Measurements from ENCODE around the gene SPCS2. TPM values are rescaled to one million over a fixed set of nuclear protein-coding genes. Genes with fewer than 3 reads are reported as not detected.

SPCS2 gene
- total RNA-seq, 1 donor from 2014 or later = 120 TPM

- no peaks in the 10 kb centered on the region for H3K9me3 ChIP-seq (ENCODE audit: insufficient read depth, low read depth, low read length)
- TF ChIP-seq CTCF (IDR thresholded peaks at IDR 0.05; ENCODE audit: insufficient read depth, low read depth, low read length) (no peak), EZH2 (IDR thresholded peaks at IDR 0.05; ENCODE audit: insufficient read depth, low read length) (no peak)
- H3K27me3 ChIP-seq (ENCODE audit: insufficient read depth, low read length) = no peaks in the 10 kb centered on the region
- H3K9ac ChIP-seq (ENCODE audit: low read length) = no peak overlapping the region
- H3K4me1 ChIP-seq (ENCODE audit: insufficient read depth, low read length) = no peaks in the 10 kb centered on the region
- H3K79me2 ChIP-seq (ENCODE audit: insufficient read depth, low read length) = no peaks in the 10 kb centered on the region
- no peak overlapping the region for H3K4me2 ChIP-seq (ENCODE audit: low read length)
- H4K20me1 ChIP-seq (ENCODE audit: insufficient read depth, low read length) = peaks cover 3% of the 10 kb centered on the region
- H3K4me1 Mint-ChIP-seq (ENCODE audit: low read depth, unreplicated experiment) = no peaks in the 10 kb centered on the region
- no peak overlapping the region for H2AFZ ChIP-seq (ENCODE audit: low read depth, low read length)
- H3K4me3 Mint-ChIP-seq (ENCODE audit: unreplicated experiment) = no peak overlapping the region
- H3K36me3 ChIP-seq (ENCODE audit: insufficient read depth, low read length) = peaks cover 11% of the 10 kb centered on the region
- H3K9me3 Mint-ChIP-seq (ENCODE audit: unreplicated experiment) = no peaks in the 10 kb centered on the region
- H3K27ac ChIP-seq (ENCODE audit: low read depth, low read length) = no peak overlapping the region
- H3K27ac Mint-ChIP-seq (ENCODE audit: unreplicated experiment) = no peak overlapping the region
- peaks cover 7% of the 10 kb centered on the region for H3K36me3 Mint-ChIP-seq (ENCODE audit: low read depth, unreplicated experiment)
- H3K27me3 Mint-ChIP-seq (ENCODE audit: low read depth, unreplicated experiment) = no peaks in the 10 kb centered on the region
- DNase-seq (ENCODE audit: low read depth) (no peak), FAIRE-seq (no peak)
- no peak overlapping the region for H3K4me3 ChIP-seq (ENCODE audit: insufficient read depth, low read depth, low read length)
Observed at GRCh38 chr11:74984070-74984469, 35.0 kb downstream of the SPCS2 start.

DNA sequence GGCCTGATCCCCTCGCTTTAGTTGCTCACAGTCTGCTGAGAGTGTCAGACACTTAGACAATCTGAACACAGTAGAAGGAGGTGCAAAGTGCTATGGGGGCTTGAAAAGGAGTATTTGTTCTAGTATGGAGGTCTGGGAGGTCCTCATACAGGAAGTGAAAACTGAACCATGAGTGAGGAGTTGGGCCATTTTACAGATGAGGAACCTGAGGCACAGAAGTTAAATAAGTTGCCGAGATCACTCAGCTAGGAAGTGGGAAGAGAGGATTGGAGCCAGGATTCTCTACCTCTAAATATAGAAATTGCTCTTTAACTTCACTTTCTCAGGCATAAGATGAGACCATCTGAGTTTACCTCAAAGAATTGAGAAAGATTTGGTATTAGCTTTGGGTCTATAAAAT lies 35.7 kb downstream of the SPCS2 start:
- no peak overlapping the region for H3K4me3 Mint-ChIP-seq (ENCODE audit: unreplicated experiment)
- TF ChIP-seq CTCF (IDR thresholded peaks at IDR 0.05; ENCODE audit: insufficient read depth, low read depth, low read length) (no peak), EZH2 (IDR thresholded peaks at IDR 0.05; ENCODE audit: insufficient read depth, low read length) (no peak)
- DNase-seq (ENCODE audit: low read depth) (no peak), FAIRE-seq (no peak)
- Histone ChIP-seq H3K4me1 (ENCODE audit: insufficient read depth, low read length) (no peaks in the 10 kb centered on the region), H4K20me1 (ENCODE audit: insufficient read depth, low read length) (peaks cover 2% of the 10 kb centered on the region), H3K27me3 (ENCODE audit: insufficient read depth, low read length) (no peaks in the 10 kb centered on the region), H3K27ac (ENCODE audit: low read depth, low read length) (no peak overlapping the region), H3K36me3 (ENCODE audit: insufficient read depth, low read length) (peaks cover 11% of the 10 kb centered on the region), H3K9me3 (ENCODE audit: insufficient read depth, low read depth, low read length) (no peaks in the 10 kb centered on the region), H3K4me2 (ENCODE audit: low read length) (no peak overlapping the region), H3K4me3 (ENCODE audit: insufficient read depth, low read depth, low read length) (no peak overlapping the region), H3K79me2 (ENCODE audit: insufficient read depth, low read length) (no peaks in the 10 kb centered on the region), H3K9ac (ENCODE audit: low read length) (no peak overlapping the region), H2AFZ (ENCODE audit: low read depth, low read length) (no peak overlapping the region)
- H3K4me1 Mint-ChIP-seq (ENCODE audit: low read depth, unreplicated experiment) = peaks cover 2% of the 10 kb centered on the region
- H3K27ac Mint-ChIP-seq (ENCODE audit: unreplicated experiment) = no peak overlapping the region
- H3K27me3 Mint-ChIP-seq (ENCODE audit: low read depth, unreplicated experiment) = no peaks in the 10 kb centered on the region
- peaks cover 7% of the 10 kb centered on the region for H3K36me3 Mint-ChIP-seq (ENCODE audit: low read depth, unreplicated experiment)
- H3K9me3 Mint-ChIP-seq (ENCODE audit: unreplicated experiment) = no peaks in the 10 kb centered on the region

DNA sequence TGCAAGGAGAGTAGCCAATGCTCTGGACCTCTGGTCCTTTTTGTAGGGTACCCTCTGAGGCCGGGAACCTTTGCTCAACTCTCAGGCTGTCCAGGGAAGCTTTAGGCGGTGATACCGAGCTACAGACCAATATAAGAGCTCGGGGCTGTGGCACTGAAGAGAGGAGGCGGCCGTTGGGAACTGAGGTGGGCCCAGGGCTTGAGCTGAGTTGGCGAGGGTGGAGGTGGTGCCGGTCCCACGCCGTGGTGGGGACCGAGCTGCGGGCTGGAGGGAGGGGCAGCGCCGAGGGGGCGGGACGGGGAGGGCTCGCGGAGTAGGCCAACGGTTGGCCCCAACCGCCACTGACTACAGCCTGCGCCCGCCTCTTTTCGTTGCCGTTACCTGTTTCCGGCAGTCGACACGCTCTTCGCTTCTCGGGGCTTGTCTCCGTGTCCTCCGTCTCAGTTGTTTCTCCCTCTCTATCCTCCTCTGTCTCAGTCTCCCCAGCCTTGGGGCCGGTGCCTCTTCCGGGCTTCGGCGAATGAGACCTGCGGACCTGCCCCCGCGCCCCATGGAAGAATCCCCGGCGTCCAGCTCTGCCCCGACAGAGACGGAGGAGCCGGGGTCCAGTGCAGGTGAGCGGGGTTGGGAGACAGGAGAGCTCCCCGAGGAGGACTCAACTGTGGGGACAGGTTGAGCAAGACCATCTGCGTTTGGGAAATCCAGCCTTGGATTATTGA lies 39.6 kb downstream of the SPCS2 start, which contains the start of gene NEU3:
Gene NEU3, plus strand, starts transcription at position 393 of the 719 bp plus-strand sequence. Its CDS starts 128 bp downstream, at position 521.
- no peaks in the 10 kb centered on the region for H3K4me1 ChIP-seq (ENCODE audit: insufficient read depth, low read length)
- peaks cover 6% of the 10 kb centered on the region for H4K20me1 ChIP-seq (ENCODE audit: insufficient read depth, low read length)
- peak within 1 kb of the TSS; percentile 73 for H2AFZ ChIP-seq (ENCODE audit: low read depth, low read length)
- H3K4me1 Mint-ChIP-seq (ENCODE audit: low read depth, unreplicated experiment) = peaks cover 3% of the 10 kb centered on the region
- peak within 1 kb of the TSS; percentile 89 for H3K4me2 ChIP-seq (ENCODE audit: low read length)
- H3K27me3 ChIP-seq (ENCODE audit: insufficient read depth, low read length) = no peaks in the 10 kb centered on the region
- H3K27me3 Mint-ChIP-seq (ENCODE audit: low read depth, unreplicated experiment) = no peaks in the 10 kb centered on the region
- no peaks in the 10 kb centered on the region for H3K36me3 ChIP-seq (ENCODE audit: insufficient read depth, low read length)
- TF ChIP-seq EZH2 (IDR thresholded peaks at IDR 0.05; ENCODE audit: insufficient read depth, low read length) (no peak), CTCF (IDR thresholded peaks at IDR 0.05; ENCODE audit: insufficient read depth, low read depth, low read length) (no peak)
- H3K9me3 ChIP-seq (ENCODE audit: insufficient read depth, low read depth, low read length) = no peaks in the 10 kb centered on the region
- no peaks in the 10 kb centered on the region for H3K79me2 ChIP-seq (ENCODE audit: insufficient read depth, low read length)
- H3K27ac ChIP-seq (ENCODE audit: low read depth, low read length) = peak within 1 kb of the TSS; percentile 61
- H3K27ac Mint-ChIP-seq (ENCODE audit: unreplicated experiment) = peak within 1 kb of the TSS; percentile 82
- H3K9ac ChIP-seq (ENCODE audit: low read length) = peak within 1 kb of the TSS; percentile 88
- no peaks in the 10 kb centered on the region for H3K36me3 Mint-ChIP-seq (ENCODE audit: low read depth, unreplicated experiment)
- H3K4me3 Mint-ChIP-seq (ENCODE audit: unreplicated experiment) = peak within 1 kb of the TSS; percentile 95
- FAIRE-seq (no peak), DNase-seq (ENCODE audit: low read depth) (peak; percentile 66)
- no peaks in the 10 kb centered on the region for H3K9me3 Mint-ChIP-seq (ENCODE audit: unreplicated experiment)
- peak within 1 kb of the TSS; percentile 71 for H3K4me3 ChIP-seq (ENCODE audit: insufficient read depth, low read depth, low read length)
